H1 (cell line): ENCODE results near the gene GSAP. TPM values are rescaled to one million over a fixed set of nuclear protein-coding genes. Genes with fewer than 3 reads are reported as not detected.

Experiments used
- CTCF ChIA-PET: fragments of 300-600 bp; sonication (Branson Sonifier 250); formaldehyde crosslinking; loops from one replicate; lab custom pipeline; 2021; ENCODE audit not compliant: partially characterized antibody; lab: Charles Lee
- POLR2A ChIA-PET: fragments of 300-600 bp; sonication (Branson Sonifier 250); formaldehyde crosslinking; loops from one replicate; lab custom pipeline; 2021; ENCODE audit warnings: inconsistent platforms; ENCODE audit not compliant: partially characterized antibody; lab: Charles Lee
- DNase-seq, 2 experiments: peaks; one replicate each; pipeline versions ENCODE4 v3.0.0 to v3.0.0-alpha.2; 2010 to 2022; ENCODE audit warnings: low spot score in 2 of 2, low read depth in 1 of 2, mixed read lengths in 1 of 2
- FAIRE-seq: peaks from 2 replicates; lab custom pipeline; 2011; peaks lifted over from hg19 to GRCh38; lab: Jason Lieb, UNC
- H2AFZ ChIP-seq: 2 replicates; pipeline ENCODE4 v1.8.1; 2012; ENCODE audit warnings: low read length, inconsistent platforms
- H2AK5ac ChIP-seq: 2 replicates; pipeline ENCODE4 v1.6.1; 2013; ENCODE audit warnings: low read depth, low read length
- H2BK120ac ChIP-seq: replicated peaks from 2 replicates; pipeline ENCODE3; 2013; ENCODE audit warnings: low read depth, low read length, inconsistent platforms
- H2BK12ac ChIP-seq: 2 replicates; pipeline ENCODE4 v1.6.1; 2013; ENCODE audit warnings: low read depth, low read length
- H2BK15ac ChIP-seq: 2 replicates; pipeline ENCODE4 v1.6.1; 2013; ENCODE audit warnings: low read length
- H2BK20ac ChIP-seq: 2 replicates; pipeline ENCODE4 v1.6.1; 2013; ENCODE audit warnings: low read length
- H2BK5ac ChIP-seq: 2 replicates; pipeline ENCODE4 v1.6.1; 2013; ENCODE audit warnings: low read depth, low read length
- H3K14ac ChIP-seq: 2 replicates; pipeline ENCODE4 v1.6.1; 2013; ENCODE audit warnings: inconsistent platforms; ENCODE audit not compliant: insufficient read length
- H3K18ac ChIP-seq: 2 replicates; pipeline ENCODE4 v1.6.1; 2013; ENCODE audit warnings: low read length; ENCODE audit errors: extremely low read depth
- H3K23ac ChIP-seq: 2 replicates; pipeline ENCODE4 v1.6.1; 2013; ENCODE audit warnings: inconsistent platforms; ENCODE audit not compliant: insufficient read length
- H3K23me2 ChIP-seq: 2 replicates; pipeline ENCODE4 v1.6.1; 2013; ENCODE audit warnings: low read depth, low read length
- H3K27ac ChIP-seq: 2 replicates; pipeline ENCODE4 v1.6.1; 2011; ENCODE audit warnings: low read depth, low read length, inconsistent platforms
- H3K27me3 ChIP-seq, 4 experiments: replicated peaks in 1 of 4; 1 replicate in 1 of 4; 2 replicates in 3 of 4; pipeline versions ENCODE4 v1.6.1 to v1.8.1; 2011 to 2013; ENCODE audit warnings: low read length in 3 of 4, mild to moderate bottlenecking in 3 of 4, inconsistent platforms in 2 of 4, mixed read lengths in 2 of 4, moderate library complexity in 1 of 4; ENCODE audit not compliant: control insufficient read depth in 3 of 4, insufficient read depth in 3 of 4; ENCODE audit errors: extremely low read depth in 1 of 4
- H3K36me3 ChIP-seq, 4 experiments: 2 replicates each; pipeline versions ENCODE4 v1.6.1 to v1.8.1; 2011 to 2013; ENCODE audit warnings: mild to moderate bottlenecking in 4 of 4, low read length in 3 of 4, moderate library complexity in 2 of 4, control low read depth in 1 of 4, inconsistent platforms in 1 of 4; ENCODE audit not compliant: insufficient read depth in 4 of 4, control insufficient read depth in 2 of 4
- H3K4ac ChIP-seq: replicated peaks from 2 replicates; pipeline ENCODE3; 2013; ENCODE audit warnings: low read length, low read depth, mixed read lengths, inconsistent platforms; ENCODE audit not compliant: insufficient read length
- H3K4me1 ChIP-seq, 4 experiments: replicated peaks in 1 of 4; 1 replicate in 1 of 4; 2 replicates in 3 of 4; pipeline versions ENCODE4 v1.6.1 to v1.8.1; 2011 to 2013; ENCODE audit warnings: low read length in 3 of 4, inconsistent platforms in 2 of 4, mixed read lengths in 1 of 4; ENCODE audit not compliant: insufficient read depth in 4 of 4, control insufficient read depth in 3 of 4
- H3K4me2 ChIP-seq, 2 experiments: 2 replicates each; pipeline versions ENCODE4 v1.6.1 to v1.8.1; 2011 to 2013; ENCODE audit warnings: low read depth in 2 of 2, low read length in 2 of 2, control low read depth in 1 of 2, inconsistent platforms in 1 of 2, mild to moderate bottlenecking in 1 of 2; ENCODE audit not compliant: insufficient read depth in 1 of 2
- H3K4me3 ChIP-seq, 4 experiments: fragments of 200-600, 300-600 bp in 1 of 4; sonication (generic), shearing (Covaris generic), sonication (Bioruptor Twin) in 1 of 4; 2 replicates each; pipeline versions ENCODE4 v1.5.1 to v1.8.1; 2011 to 2016; ENCODE audit warnings: low read length in 4 of 4, low read depth in 3 of 4, control low read depth in 2 of 4, inconsistent platforms in 2 of 4, mild to moderate bottlenecking in 2 of 4, mixed read lengths in 1 of 4, moderate library complexity in 1 of 4; ENCODE audit not compliant: insufficient read depth in 2 of 4; ENCODE audit errors: extremely low read depth in 1 of 4
- H3K56ac ChIP-seq: replicated peaks from 2 replicates; pipeline ENCODE3; 2013; ENCODE audit warnings: low read depth, mild to moderate bottlenecking, mixed read lengths, low read length, inconsistent platforms; ENCODE audit not compliant: insufficient read length
- H3K79me1 ChIP-seq: 2 replicates; pipeline ENCODE4 v1.6.1; 2013; ENCODE audit warnings: low read depth, low read length, control low read depth
- H3K79me2 ChIP-seq, 2 experiments: 2 replicates each; pipeline versions ENCODE4 v1.6.1 to v1.8.1; 2012 to 2013; ENCODE audit warnings: low read length in 2 of 2, mild to moderate bottlenecking in 2 of 2, inconsistent platforms in 1 of 2; ENCODE audit not compliant: insufficient read depth in 2 of 2, control insufficient read depth in 1 of 2
- H3K9ac ChIP-seq, 4 experiments: replicated peaks in 1 of 4; 1 replicate in 1 of 4; 2 replicates in 3 of 4; pipeline versions ENCODE4 v1.6.1 to v1.8.1; 2011 to 2013; ENCODE audit warnings: low read depth in 3 of 4, low read length in 3 of 4, control low read depth in 2 of 4, mild to moderate bottlenecking in 2 of 4, moderate library complexity in 2 of 4, inconsistent platforms in 1 of 4; ENCODE audit errors: extremely low read depth in 1 of 4
- H3K9me3 ChIP-seq, 2 experiments: 2 replicates each; pipeline versions ENCODE4 v1.6.1 to v1.8.1; 2012 to 2013; ENCODE audit warnings: mild to moderate bottlenecking in 2 of 2, moderate library complexity in 2 of 2, control low read depth in 1 of 2, inconsistent platforms in 1 of 2, low read depth in 1 of 2, low read length in 1 of 2, mixed read lengths in 1 of 2; ENCODE audit not compliant: insufficient read depth in 2 of 2
- H4K20me1 ChIP-seq, 2 experiments: replicated peaks in 1 of 2; 2 replicates each; pipeline versions ENCODE3 to v1.8.1; 2011 to 2013; ENCODE audit warnings: inconsistent platforms in 2 of 2, low read length in 2 of 2, mild to moderate bottlenecking in 1 of 2; ENCODE audit not compliant: insufficient read depth in 2 of 2, control insufficient read depth in 1 of 2
- H4K5ac ChIP-seq: 2 replicates; pipeline ENCODE4 v1.6.1; 2013; ENCODE audit warnings: low read length, low read depth, mixed read lengths, inconsistent platforms; ENCODE audit not compliant: insufficient read length
- H4K8ac ChIP-seq: 2 replicates; pipeline ENCODE4 v1.8.0; 2013; ENCODE audit warnings: mild to moderate bottlenecking, moderate library complexity, low read length, inconsistent platforms; ENCODE audit not compliant: insufficient read depth; ENCODE audit errors: extremely low read depth
- H4K91ac ChIP-seq: replicated peaks from 2 replicates; pipeline ENCODE3; 2013; ENCODE audit warnings: low read length, mixed read lengths, inconsistent platforms; ENCODE audit not compliant: insufficient read length
- BACH1 ChIP-seq: IDR thresholded peaks from 2 replicates; pipeline ENCODE4 v1.6.1; 2012; ENCODE audit warnings: low read length, improper control_type of control experiment
- EGR1 ChIP-seq: IDR thresholded peaks from 2 replicates; pipeline ENCODE4 v1.6.1; 2011; ENCODE audit warnings: low read depth, low read length, borderline replicate concordance
- JUN ChIP-seq: IDR thresholded peaks from 2 replicates; pipeline ENCODE4 v1.6.1; 2011; ENCODE audit warnings: low read depth, mild to moderate bottlenecking, improper control_type of control experiment, low read length
- SP2 ChIP-seq: IDR thresholded peaks from 2 replicates; pipeline ENCODE4 v1.6.1; 2012; ENCODE audit warnings: mild to moderate bottlenecking, low read length, inconsistent platforms
- SUZ12 ChIP-seq: fragments of 200-600 bp; sonication (generic); IDR thresholded peaks from 2 replicates; pipeline ENCODE4 v1.6.1; 2012; ENCODE audit warnings: mild to moderate bottlenecking, inconsistent platforms, low read length, moderate library complexity, mixed read lengths
- WGBS, 2 experiments: shearing (Covaris generic) in 1 of 2; methylation state at CpG; one replicate each; pipeline versions ENCODE4 v1.1.6 to v1.1.7; 2013 to 2015; ENCODE audit warnings: low lambda C conversion rate in 2 of 2, mixed read lengths in 2 of 2, inconsistent platforms in 1 of 2, low coverage in 1 of 2, missing lambda C conversion rate in 1 of 2; ENCODE audit not compliant: insufficient replicate concordance in 2 of 2, insufficient coverage in 1 of 2, insufficient read length in 1 of 2; ENCODE audit errors: extremely low coverage in 1 of 2, missing lambda C conversion rate in 1 of 2; 5-methylcytosine and 5-hydroxymethylcytosine counted together
- polyA plus RNA-seq, 7 experiments: library from polyadenylated mRNA; depleted of rRNA in 3 of 7; stranded (reverse) in 5 of 7; unstranded in 2 of 7; fragments of >200 nt in 5 of 7; fragments of 200-250 nt in 2 of 7; gene quantifications; 1 replicate in 5 of 7; 2 replicates in 1 of 7; 4 replicates in 1 of 7; pipeline versions ENCODE4 v1.2.1 to v1.2.3, GENCODE V29; 2011 to 2013; ENCODE audit warnings: missing spikeins in 2 of 7, mixed read lengths in 2 of 7
- total RNA-seq: library from RNA; stranded (reverse); fragmentation: NEBNext Ultra II Directional; extraction: Animal tissue kit (Norgen Biotek cat#: 25700); gene quantifications from 2 replicates; pipeline ENCODE4 v1.2.1, GENCODE V29; 2021

GSAP gene
- total and polyA plus RNA-seq, 2 of the 8 experiments (the other 6 are each of a cell fraction or from before 2014, with no cell fraction given), result 0.93 to 2.1 TPM

DNA sequence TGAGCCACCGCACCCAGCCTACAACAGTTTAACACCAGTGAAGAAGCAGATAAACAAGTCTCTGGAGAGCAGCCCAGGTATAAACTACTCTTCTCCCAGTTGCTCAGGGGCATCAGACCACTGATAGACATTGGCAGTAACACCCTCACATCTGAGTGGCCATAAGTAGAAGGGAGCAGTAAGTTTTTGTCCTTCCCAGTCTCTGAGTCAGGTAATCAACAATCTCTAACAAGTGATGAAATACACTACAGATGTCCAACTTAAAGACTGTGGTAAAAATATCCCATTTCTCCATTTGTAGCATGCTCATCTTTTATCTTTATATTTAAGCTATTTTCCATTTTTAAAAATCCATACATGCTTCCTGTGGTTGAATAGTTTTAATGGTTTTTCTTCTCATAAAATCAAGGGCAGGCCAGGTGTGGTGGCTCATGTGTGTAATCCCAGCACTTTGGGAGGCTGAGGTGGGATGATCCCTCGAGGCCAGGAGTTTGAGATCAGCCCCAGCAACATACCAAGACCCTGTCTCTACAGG lies 78.6 kb downstream of the GSAP start:
- TF ChIP-seq JUN (no peak), EGR1 (no peak), SUZ12 (no peak), BACH1 (no peak), SP2 (no peak)
- Histone ChIP-seq H3K36me3 (no peaks in the 10 kb centered on the region), H4K5ac (no peak overlapping the region), H3K56ac (no peak overlapping the region), H3K4me3 (no peak overlapping the region), H3K27ac (no peak overlapping the region), H2BK15ac (no peak overlapping the region), H4K8ac (no peak overlapping the region; the same call in 1 of the 2 replicates), H3K18ac (no peak overlapping the region), H2BK20ac (no peak overlapping the region), H3K23me2 (no peaks in the 10 kb centered on the region), H3K79me2 (no peaks in the 10 kb centered on the region), H2BK120ac (no peak overlapping the region), H4K91ac (no peak overlapping the region), H2BK5ac (no peak overlapping the region), H3K4me1 (no peaks in the 10 kb centered on the region), H2BK12ac (no peak overlapping the region), H3K9ac (no peak overlapping the region), H3K4ac (no peak overlapping the region), H3K27me3 (no peaks in the 10 kb centered on the region), H2AK5ac (no peak overlapping the region), H3K23ac (no peak overlapping the region), H4K20me1 (no peaks in the 10 kb centered on the region), H3K9me3 (peaks cover 0 to 3% of the 10 kb centered on the region in 2 experiments; a peak in 1 of 4 replicates), H3K4me2 (no peak overlapping the region), H2AFZ (no peak overlapping the region), H3K14ac (no peak overlapping the region), H3K79me1 (no peaks in the 10 kb centered on the region)
- WGBS, 2 experiments, result 90% methylated on average over 2 of the region's 2 CpGs; no CpG with 5 or more reads in 1 of the 2 experiments
- DNase-seq (no peak), FAIRE-seq (no peak)
- ChIA-PET POLR2A (no interaction called here), CTCF (no interaction called here)
